Hematopoietic multipotent progenitor cell treated with erythropoietin and hydrocortisone succinate and interleukin-3 and kit ligand, for 6 days (in vitro differentiated cells): Measurements from ENCODE around the gene SRR.

Experiments used
- DNase-seq: peaks from one replicate; pipeline ENCODE4 v3.0.0-alpha.2; 2015

The SRR gene

DNA sequence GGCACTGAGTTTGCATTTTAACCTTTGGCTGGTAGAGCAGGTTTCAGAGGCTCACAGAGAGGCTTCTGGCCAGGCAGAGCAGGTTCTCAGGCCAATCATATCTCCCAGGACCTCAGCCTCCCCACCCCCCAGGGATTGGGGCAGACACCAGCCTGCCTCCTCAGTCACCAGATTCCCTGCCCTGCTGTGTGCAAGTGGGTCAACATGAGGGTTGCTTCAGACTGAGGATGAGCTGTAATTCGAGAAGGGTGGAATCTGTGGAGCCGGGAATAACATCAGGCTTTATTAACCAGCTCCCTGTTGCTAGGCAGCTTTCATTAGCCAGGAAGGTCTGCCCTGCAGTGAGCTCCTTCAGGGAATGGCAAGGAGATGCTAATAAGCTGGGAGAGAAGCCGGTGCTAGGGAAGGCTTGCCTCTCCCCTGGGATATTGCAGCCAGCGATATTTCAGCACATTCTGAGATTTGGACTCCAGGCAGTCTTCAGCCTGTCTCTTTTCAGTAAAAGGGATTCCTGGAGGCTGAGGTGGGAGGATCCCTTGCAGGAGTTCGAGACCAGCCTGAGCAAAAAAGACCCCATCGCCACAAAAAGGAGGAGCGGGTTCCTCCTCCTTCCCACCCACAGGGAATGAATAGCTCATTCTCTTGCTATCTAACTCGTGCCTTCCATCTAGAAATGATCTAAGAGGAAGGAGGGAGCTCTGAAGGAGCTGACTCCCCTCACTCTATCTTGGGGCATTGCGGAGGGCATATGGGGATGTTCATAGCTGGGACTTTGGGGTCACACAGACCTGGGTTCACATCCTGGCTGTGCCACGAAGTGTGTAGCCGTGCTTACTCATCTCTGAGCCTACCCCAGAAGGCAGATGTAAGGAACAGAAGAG, 44.3 kb downstream of the SRR start:
- no peak for DNase-seq

GRCh38 chr17:2351269-2351668, 47.5 kb downstream of the SRR start:
- DNase-seq, result no peak

DNA sequence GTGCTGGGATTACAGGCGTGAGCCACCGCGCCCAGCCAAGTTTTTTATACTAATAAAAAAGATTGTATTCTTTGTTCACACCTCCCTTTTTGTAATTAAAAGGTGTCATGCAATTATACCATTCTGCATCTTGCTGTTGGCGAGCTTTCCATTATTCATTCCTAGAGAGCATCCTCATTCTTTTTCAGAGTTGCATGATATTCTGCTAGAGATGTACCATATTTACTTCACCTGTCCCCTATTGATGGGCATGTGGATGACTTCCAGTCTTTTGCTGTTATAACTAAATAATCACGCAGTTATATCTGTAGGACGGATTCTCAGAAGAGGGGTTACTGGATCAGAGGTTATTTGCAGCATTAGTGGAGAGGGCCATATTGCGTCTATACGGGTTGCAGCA, 50.6 kb downstream of the SRR start:
- DNase-seq, result no peak

- DNase-seq, result no peak
Observed at GRCh38 chr17:2357237-2357636, 53.5 kb downstream of the SRR start.

- no peak for DNase-seq
Observed at GRCh38 chr17:2357931-2358434, 54.2 kb downstream of the SRR start.

- DNase-seq, result no peak
Observed at GRCh38 chr17:2361010-2361760, 57.4 kb downstream of the SRR start.

GRCh38 chr17:2362016-2362415, 58.3 kb downstream of the SRR start:
- DNase-seq, result no peak

DNA sequence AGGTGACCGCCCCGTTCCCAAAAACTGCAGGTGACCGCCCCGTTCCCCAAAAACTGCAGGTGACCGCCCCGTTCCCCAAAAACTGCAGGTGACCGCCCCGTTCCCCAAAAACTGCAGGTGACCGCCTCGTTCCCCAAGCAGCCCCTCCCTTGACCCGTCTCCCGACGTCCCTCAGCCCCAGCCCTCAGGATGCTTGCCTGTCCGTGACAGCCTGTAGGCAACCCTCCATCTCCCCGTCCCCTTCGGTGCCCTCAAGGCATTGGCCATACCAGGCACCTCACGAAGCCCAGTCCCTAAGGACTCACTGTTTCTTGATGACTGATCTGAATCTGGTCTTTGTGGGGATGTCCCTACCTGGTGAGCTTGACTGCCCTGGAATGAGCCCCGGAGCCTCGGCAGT, 58.7 kb downstream of the SRR start:
- no peak for DNase-seq

- no peak for DNase-seq
Observed at GRCh38 chr17:2362881-2363280, 59.1 kb downstream of the SRR start.

DNA sequence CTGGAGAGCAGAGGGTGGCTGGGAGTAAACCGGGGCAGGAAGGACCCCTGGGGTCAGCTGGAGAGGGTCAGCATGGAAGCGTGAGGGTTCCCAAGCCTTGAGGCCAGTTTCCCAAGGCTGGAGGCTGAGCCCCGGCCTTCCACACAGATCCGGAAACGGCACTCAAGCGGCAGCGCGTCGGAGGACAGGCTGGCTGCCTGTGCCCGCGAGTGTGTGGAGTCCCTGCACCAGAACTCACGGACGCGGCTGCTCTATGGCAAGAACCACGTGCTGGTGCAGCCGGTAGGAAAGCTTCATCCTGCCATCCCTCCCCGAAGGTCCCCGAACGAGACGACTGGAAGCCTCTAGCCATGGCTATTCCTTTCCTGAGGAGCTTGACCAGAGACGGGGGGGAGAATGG, 59.6 kb downstream of the SRR start:
- DNase-seq, result no peak

- DNase-seq, result no peak
Observed at GRCh38 chr17:2363851-2364762, 60.4 kb downstream of the SRR start.

- no peak for DNase-seq
Observed at GRCh38 chr17:2364763-2365116, 61.0 kb downstream of the SRR start.

DNA sequence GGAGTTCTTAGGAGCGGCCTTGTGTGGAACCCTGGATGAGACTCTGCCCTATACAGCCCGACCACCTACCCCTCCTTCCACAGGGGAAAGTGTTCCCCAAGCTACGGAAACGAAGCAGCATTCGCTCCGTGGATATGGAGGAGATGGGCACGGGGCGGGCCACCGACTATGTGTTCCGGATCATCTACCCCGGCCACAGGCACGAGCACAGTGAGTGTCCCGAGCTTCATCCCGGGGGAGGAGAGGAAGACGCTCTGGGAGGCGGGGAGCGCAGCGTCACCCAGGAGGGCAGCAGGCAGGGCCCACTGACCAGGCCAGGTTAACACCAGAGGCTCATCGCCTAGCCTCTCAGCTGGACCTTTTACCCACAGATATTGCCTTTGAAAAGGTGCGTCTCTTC, 61.4 kb downstream of the SRR start:
- no peak for DNase-seq

DNA sequence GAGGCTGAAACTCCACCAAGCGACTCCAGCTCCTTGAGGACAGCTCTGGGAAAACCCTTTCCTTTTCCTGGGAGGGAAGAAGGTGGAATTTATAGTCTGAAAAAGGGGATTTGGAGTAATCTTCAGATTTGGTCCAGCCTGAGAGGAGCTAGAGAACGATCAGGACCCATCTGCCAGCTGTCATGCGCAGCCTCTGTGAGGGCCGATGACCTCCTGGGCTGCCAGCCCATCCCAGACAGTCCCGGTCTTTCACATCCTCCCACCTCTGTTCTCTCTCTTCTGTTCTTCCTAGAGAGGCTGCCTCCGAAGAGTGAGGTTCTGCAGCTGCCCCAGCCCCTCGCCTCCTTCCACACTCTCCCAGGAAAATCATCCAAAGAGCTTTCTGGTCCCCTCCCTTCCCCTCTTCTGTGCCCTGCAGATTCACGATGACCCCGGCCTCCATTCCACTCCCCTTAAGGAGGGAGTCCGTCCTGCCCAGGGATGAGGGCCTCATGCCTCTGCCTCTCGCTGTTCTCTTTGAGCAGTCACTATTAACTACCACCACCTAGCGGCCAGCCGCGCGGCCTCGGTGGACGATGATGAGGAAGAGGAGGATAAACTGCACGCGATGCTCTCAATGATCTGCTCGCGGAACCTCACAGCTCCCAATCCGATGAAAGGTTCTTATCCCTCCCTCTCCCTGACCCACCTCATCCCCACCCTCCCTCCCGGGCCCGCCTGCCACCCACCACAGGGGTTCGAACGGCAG, 63.2 kb downstream of the SRR start:
- no peak for DNase-seq

DNA sequence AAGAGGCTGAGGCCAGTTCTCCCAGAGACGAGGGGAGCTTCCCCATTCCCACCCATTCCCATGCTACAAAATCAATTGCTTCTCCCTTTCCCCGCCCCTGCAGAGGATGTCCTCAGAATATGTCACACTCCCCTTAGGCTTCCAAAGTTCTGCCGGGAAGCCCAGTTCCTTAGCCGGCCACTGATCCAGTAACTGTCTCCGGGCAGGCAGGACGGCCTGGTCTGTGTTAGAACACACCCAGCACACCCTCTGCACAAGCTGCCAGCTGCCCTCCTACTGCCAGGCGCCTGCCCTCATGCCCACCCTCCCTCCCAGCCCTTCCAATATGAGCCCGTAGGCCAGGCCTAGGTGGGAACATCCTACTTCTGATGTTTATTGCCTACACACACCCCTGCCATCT, 64.6 kb downstream of the SRR start:
- no peak for DNase-seq

GRCh38 chr17:2369039-2369438, 65.3 kb downstream of the SRR start:
- DNase-seq, result no peak

GRCh38 chr17:2369551-2370210, 65.9 kb downstream of the SRR start:
- no peak for DNase-seq

- DNase-seq, result no peak
Observed at GRCh38 chr17:2370211-2370589, 66.5 kb downstream of the SRR start.

GRCh38 chr17:2371183-2372130, 67.7 kb downstream of the SRR start:
- no peak for DNase-seq

GRCh38 chr17:2372180-2372579, 68.4 kb downstream of the SRR start:
- no peak for DNase-seq

DNA sequence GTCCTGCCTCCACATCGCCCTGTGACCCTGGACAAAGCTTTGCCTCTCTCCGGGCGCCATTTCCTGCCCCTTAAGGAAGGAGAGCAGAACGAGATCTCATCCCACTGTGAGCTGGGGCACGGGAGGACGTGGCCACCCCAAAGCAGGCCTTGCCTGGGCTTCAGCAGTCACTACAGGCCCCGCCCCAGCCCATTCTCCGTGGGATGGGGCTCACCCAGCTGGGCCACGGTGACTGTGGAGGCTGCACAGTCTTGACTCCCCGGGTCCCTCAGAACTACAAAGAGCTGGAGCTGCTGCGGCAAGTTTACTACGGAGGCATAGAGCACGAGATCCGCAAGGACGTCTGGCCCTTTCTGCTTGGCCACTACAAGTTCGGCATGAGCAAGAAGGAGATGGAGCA, 68.9 kb downstream of the SRR start:
- no peak for DNase-seq
